ENCODE results near the gene AP1S3.
"Not testable (repeated sequence)": the region's sequence is repeated elsewhere in the genome, so short reads cannot be mapped to it uniquely, and the experiment has no call there.

Gene AP1S3

GRCh38 chr2:223837287-223838061, at the start of gene AP1S3:
Gene AP1S3 (minus strand): TSS chr2:223837582. CDS start chr2:223837450, 132 bp downstream.
- DNase-seq, result peak; percentile 91

GRCh38 chr2:223887127-223887526, 49.7 kb upstream of the AP1S3 start:
- DNase-seq, result no peak

GRCh38 chr2:223886726-223887125, 49.3 kb upstream of the AP1S3 start:
- no peak for DNase-seq

- no peak for DNase-seq
Measured at GRCh38 chr2:223884399-223884798, 47.0 kb upstream of the AP1S3 start.

- DNase-seq, result no peak
Measured at GRCh38 chr2:223882715-223883114, 45.3 kb upstream of the AP1S3 start.

GRCh38 chr2:223880796-223881195, 43.4 kb upstream of the AP1S3 start:
- no peak for DNase-seq

- DNase-seq, result no peak
Measured at GRCh38 chr2:223877721-223878410, 40.5 kb upstream of the AP1S3 start.

GRCh38 chr2:223873672-223874071, 36.3 kb upstream of the AP1S3 start:
- no peak for DNase-seq

GRCh38 chr2:223872772-223873171, 35.4 kb upstream of the AP1S3 start:
- DNase-seq, result not testable (repeated sequence)

- not testable (repeated sequence) for DNase-seq
Measured at GRCh38 chr2:223871661-223872060, 34.3 kb upstream of the AP1S3 start.

- no peak for DNase-seq
Measured at GRCh38 chr2:223870840-223871611, 33.6 kb upstream of the AP1S3 start.

GRCh38 chr2:223868005-223868404, 30.6 kb upstream of the AP1S3 start:
- no peak for DNase-seq

GRCh38 chr2:223865907-223866508, 28.6 kb upstream of the AP1S3 start:
- no peak for DNase-seq

- DNase-seq, result no peak
Measured at GRCh38 chr2:223865124-223865523, 27.7 kb upstream of the AP1S3 start.

- no peak for DNase-seq
Measured at GRCh38 chr2:223863491-223863890, 26.1 kb upstream of the AP1S3 start.

- peak; percentile 50 for DNase-seq
Measured at GRCh38 chr2:223860809-223861738, 23.7 kb upstream of the AP1S3 start.

- DNase-seq, result peak; percentile 13
Measured at GRCh38 chr2:223859070-223859469, 21.7 kb upstream of the AP1S3 start.

- DNase-seq, result peak; percentile 29
Measured at GRCh38 chr2:223856584-223856983, 19.2 kb upstream of the AP1S3 start.

- peak; percentile 14 for DNase-seq
Measured at GRCh38 chr2:223856021-223856420, 18.6 kb upstream of the AP1S3 start.

GRCh38 chr2:223855426-223855825, 18.0 kb upstream of the AP1S3 start:
- DNase-seq, result no peak

GRCh38 chr2:223854741-223855140, 17.4 kb upstream of the AP1S3 start:
- DNase-seq, result no peak

GRCh38 chr2:223853425-223853837, 16.0 kb upstream of the AP1S3 start:
- DNase-seq, result no peak

Measured in islet precursor cell (in vitro differentiated cells).